Thoracic aorta (tissue), 2 donors: Measurements from ENCODE around the gene EIF4G3. TPM values are rescaled to one million over a fixed set of nuclear protein-coding genes. Genes with fewer than 3 reads are reported as not detected.

ENCODE experiments used
- ATAC-seq: fragments of 150-250 bp; one replicate; pipeline ENCODE4 v1.8.0; 2017; ENCODE audit warnings: low read depth; ENCODE audit not compliant: insufficient number of reproducible peaks, low FRiP score
- DNase-seq: peaks from one replicate; pipeline ENCODE4 v3.0.0-alpha.2; 2020; ENCODE audit warnings: low spot score
- H3K27ac ChIP-seq, 2 donors: fragments of 200-600 bp; sonication (generic); 1 replicate in 1 of 2; 2 replicates in 1 of 2; pipeline ENCODE4 v1.5.1; 2016; ENCODE audit warnings: mild to moderate bottlenecking in 2 of 2, moderate library complexity in 2 of 2
- H3K27me3 ChIP-seq: fragments of 200-600 bp; sonication (generic); replicated peaks from 2 replicates; pipeline ENCODE4 v1.6.0; 2016; ENCODE audit warnings: mild to moderate bottlenecking; ENCODE audit not compliant: insufficient read depth
- H3K36me3 ChIP-seq: fragments of 200-600 bp; sonication (generic); one replicate; pipeline ENCODE4 v1.5.1; 2016
- H3K4me1 ChIP-seq, 2 donors: fragments of 200-600 bp; sonication (generic); 1 replicate in 1 of 2; 2 replicates in 1 of 2; pipeline versions ENCODE4 v1.5.1 to v1.6.0; 2016; ENCODE audit warnings: low read depth in 2 of 2, mild to moderate bottlenecking in 1 of 2; ENCODE audit not compliant: control insufficient read depth in 1 of 2
- H3K4me3 ChIP-seq: fragments of 200-600 bp; sonication (generic); 2 replicates; pipeline ENCODE4 v1.5.1; 2016; ENCODE audit warnings: mild to moderate bottlenecking
- H3K9me3 ChIP-seq: fragments of 200-600 bp; sonication (generic); 2 replicates; pipeline ENCODE4 v1.5.1; 2016
- total RNA-seq, 2 donors: library from RNA; depleted of rRNA; stranded (reverse); fragments of >200 nt; gene quantifications; one replicate each; pipeline versions ENCODE4 v1.1.0 to v1.2.3, GENCODE V29; 2016
- TF ChIP-seq, protein P1 (sequence below): fragments of 200-600 bp; sonication (generic); IDR thresholded peaks from one replicate; pipeline ENCODE4 v1.5.1; 2019; ENCODE audit warnings: antibody characterized with exemption

Gene EIF4G3
- total RNA-seq, 2 donors from 2014 or later: 43.1 to 54.0 TPM

GRCh38 chr1:20785907-20786252 lies 390.8 kb downstream of the EIF4G3 start:
- ATAC-seq: no peak
- H3K36me3 ChIP-seq: no peaks in the 10 kb centered on the region
- DNase-seq: no peak
- peaks cover 8 to 51% of the 10 kb centered on the region in 2 donors for H3K4me1 ChIP-seq
- H3K27me3 ChIP-seq: no peaks in the 10 kb centered on the region
- peak overlapping the region; percentile 77 for H3K4me3 ChIP-seq
- H3K9me3 ChIP-seq: no peaks in the 10 kb centered on the region
- H3K27ac ChIP-seq: peak overlapping the region; percentile 81 to 94
- TF ChIP-seq, protein P1, sequence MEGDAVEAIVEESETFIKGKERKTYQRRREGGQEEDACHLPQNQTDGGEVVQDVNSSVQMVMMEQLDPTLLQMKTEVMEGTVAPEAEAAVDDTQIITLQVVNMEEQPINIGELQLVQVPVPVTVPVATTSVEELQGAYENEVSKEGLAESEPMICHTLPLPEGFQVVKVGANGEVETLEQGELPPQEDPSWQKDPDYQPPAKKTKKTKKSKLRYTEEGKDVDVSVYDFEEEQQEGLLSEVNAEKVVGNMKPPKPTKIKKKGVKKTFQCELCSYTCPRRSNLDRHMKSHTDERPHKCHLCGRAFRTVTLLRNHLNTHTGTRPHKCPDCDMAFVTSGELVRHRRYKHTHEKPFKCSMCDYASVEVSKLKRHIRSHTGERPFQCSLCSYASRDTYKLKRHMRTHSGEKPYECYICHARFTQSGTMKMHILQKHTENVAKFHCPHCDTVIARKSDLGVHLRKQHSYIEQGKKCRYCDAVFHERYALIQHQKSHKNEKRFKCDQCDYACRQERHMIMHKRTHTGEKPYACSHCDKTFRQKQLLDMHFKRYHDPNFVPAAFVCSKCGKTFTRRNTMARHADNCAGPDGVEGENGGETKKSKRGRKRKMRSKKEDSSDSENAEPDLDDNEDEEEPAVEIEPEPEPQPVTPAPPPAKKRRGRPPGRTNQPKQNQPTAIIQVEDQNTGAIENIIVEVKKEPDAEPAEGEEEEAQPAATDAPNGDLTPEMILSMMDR: no peak

DNA sequence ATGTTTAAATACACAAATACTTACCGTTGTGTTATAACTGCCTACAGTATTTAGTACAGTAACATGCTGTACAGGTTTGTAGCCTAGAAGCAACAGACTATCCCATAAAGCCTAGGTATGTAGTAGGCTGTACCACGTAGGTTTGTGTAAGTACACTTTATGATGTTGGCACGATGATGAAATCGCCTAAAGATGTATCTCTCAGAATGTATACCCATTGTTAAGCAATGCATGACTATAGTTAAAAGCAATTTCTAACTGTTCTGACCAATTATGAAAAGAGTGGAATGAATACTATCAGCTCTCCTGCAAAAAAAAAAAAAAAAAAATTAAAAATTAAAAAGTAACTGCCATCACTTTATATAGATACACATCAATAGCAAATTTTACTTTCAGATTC lies 401.0 kb downstream of the EIF4G3 start:
- no peaks in the 10 kb centered on the region for H3K27me3 ChIP-seq
- H3K4me3 ChIP-seq: no peak overlapping the region
- ATAC-seq: no peak
- H3K4me1 ChIP-seq: peaks cover 2 to 31% of the 10 kb centered on the region in 2 donors
- TF ChIP-seq, protein P1: no peak
- H3K9me3 ChIP-seq: no peaks in the 10 kb centered on the region
- DNase-seq: no peak
- H3K36me3 ChIP-seq: peaks cover 29% of the 10 kb centered on the region
- H3K27ac ChIP-seq: no peak overlapping the region

DNA sequence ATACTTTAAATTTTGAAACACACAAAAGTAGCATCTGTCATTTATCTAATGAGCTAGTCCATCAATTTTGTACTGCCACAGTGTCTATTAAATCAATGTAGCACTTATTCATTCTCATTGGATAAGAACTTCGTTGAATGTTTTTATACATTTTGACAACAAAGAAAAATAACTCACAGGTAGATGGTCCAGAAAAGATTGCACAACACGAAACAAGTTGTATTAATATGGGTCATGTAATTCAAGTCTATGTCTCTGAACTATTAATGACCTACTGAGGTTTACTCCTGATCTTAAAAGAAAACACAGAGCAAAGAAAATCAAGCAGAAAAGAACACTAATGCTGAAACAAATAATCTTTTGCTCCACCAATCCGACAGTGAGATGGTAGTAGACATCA lies 404.9 kb downstream of the EIF4G3 start:
- TF ChIP-seq, protein P1: no peak
- Histone ChIP-seq H3K4me1 (peaks cover 2 to 12% of the 10 kb centered on the region in 2 donors), H3K9me3 (no peaks in the 10 kb centered on the region), H3K27ac (no peak overlapping the region), H3K36me3 (peaks cover 56% of the 10 kb centered on the region), H3K27me3 (no peaks in the 10 kb centered on the region), H3K4me3 (no peak overlapping the region)
- DNase-seq (no peak), ATAC-seq (no peak)

DNA sequence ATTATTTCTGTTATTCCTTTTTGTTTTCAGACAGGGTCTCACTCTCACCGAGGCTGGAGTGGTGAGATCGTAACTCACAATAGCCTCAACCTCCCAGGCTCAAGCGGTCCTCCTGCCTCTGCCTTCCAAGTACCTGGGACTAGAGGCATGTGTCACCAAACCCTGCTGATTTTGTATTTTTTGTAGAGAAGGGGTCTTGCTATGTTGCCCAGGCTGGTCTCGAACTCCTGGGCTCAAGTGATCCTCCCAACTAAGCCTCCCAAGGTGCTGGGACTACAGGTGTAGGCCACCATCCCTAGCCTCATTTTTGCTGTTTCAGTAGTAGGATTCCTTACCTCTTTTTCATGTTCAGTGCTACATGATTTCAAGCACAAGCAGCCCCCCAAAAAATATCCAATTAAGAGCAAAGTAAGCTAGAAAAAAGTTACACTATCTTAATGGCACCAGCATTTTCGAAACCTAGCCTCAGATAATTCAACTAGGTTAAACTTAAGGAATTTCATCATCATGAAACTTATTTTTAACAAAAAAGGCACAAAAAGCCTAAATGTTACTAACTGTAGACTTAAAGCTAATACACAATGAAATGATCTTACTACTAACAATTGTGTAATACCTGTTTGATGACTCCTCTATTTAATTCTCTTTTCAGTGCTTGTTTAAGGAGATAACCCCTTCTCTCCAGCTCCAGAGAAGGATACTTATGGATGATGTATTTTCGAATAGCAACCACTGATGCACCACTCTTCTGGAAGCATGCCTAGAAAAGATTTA lies 406.2 kb downstream of the EIF4G3 start:
- no peaks in the 10 kb centered on the region for H3K9me3 ChIP-seq
- peaks cover 67% of the 10 kb centered on the region for H3K36me3 ChIP-seq
- no peak for ATAC-seq
- TF ChIP-seq, protein P1: no peak
- no peaks in the 10 kb centered on the region for H3K4me1 ChIP-seq
- no peak overlapping the region for H3K27ac ChIP-seq
- H3K4me3 ChIP-seq: no peak overlapping the region
- no peaks in the 10 kb centered on the region for H3K27me3 ChIP-seq
- no peak for DNase-seq

DNA sequence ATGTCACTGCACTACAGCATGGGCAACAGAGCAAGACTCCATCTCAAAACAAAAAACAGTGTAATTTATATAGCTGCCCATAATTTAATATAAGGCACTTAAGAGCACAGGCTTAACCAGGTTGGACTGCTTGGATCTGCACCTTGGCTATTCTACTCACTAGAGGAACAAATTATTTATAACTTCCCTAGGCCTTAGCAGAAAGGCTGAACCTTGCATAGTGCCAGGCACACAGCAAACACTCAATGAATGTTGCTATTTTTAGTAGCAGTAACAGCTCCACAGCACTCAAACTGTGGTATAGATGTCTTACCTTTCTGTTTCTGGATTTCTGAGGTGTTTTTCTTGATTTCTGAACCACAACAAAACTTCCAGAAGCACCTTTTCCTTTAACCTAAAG lies 409.4 kb downstream of the EIF4G3 start:
- Histone ChIP-seq H3K9me3 (no peaks in the 10 kb centered on the region), H3K4me3 (no peak overlapping the region), H3K27ac (no peak overlapping the region), H3K27me3 (no peaks in the 10 kb centered on the region), H3K4me1 (no peaks in the 10 kb centered on the region), H3K36me3 (peaks cover 76% of the 10 kb centered on the region)
- TF ChIP-seq, protein P1: no peak
- ATAC-seq: no peak
- no peak for DNase-seq
